Brain microvascular endothelial cell (primary cell): ENCODE results near the gene SLC35C1.

Experiments
- DNase-seq: peaks from one replicate; pipeline ENCODE4 v3.0.0-alpha.2; 2020
- H3K27ac ChIP-seq: fragments of 250-450 bp; sonication (Bioruptor Pico); 2 replicates; pipeline ENCODE4 v1.5.1; 2020; ENCODE audit warnings: mild to moderate bottlenecking, moderate library complexity
- H3K27me3 ChIP-seq: fragments of 250-450 bp; sonication (Bioruptor Pico); replicated peaks from 2 replicates; pipeline ENCODE4 v1.5.1; 2020; ENCODE audit warnings: mild to moderate bottlenecking
- H3K36me3 ChIP-seq: fragments of 250-450 bp; sonication (Bioruptor Pico); replicated peaks from 2 replicates; pipeline ENCODE4 v1.5.1; 2020; ENCODE audit warnings: mild to moderate bottlenecking
- H3K4me3 ChIP-seq: 2 replicates; pipeline ENCODE4 v1.5.1; 2011; ENCODE audit warnings: low read depth, mild to moderate bottlenecking, control low read depth, low read length, moderate library complexity
- in situ Hi-C: cut with HindIII; loops from 2 replicates; pipeline ENCODE4 v1.10.0; 2017; ENCODE audit warnings: low sequenced_read_pairs, low pct_ligation_motif_present
- TF ChIP-seq, protein P1 (sequence below): IDR thresholded peaks from 2 replicates; pipeline ENCODE4 v1.5.1; 2011; ENCODE audit warnings: low read depth, mild to moderate bottlenecking, moderate library complexity, low read length, control low read depth, inconsistent platforms; ENCODE audit errors: missing control alignments

Gene SLC35C1

DNA sequence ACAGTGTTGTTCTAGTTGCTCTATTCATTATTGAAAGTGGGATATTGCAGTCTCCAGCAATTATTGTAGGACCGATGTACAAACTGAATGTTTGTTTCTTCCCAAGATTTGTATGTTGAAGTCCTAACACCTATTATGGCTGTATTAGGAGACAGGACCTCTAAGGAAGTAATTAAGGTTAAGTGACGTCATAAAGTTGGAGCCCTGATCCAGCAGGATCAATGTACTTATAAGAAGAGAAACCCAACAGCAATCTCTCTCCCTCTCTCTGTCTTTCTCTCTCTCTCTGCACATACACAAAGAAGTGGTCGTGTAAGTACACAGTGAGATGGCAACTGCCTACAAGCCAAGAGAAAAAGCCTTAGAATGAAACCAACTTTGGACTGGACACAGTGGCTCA lies 16.1 kb upstream of the SLC35C1 start:
- H3K27ac ChIP-seq: no peak overlapping the region
- in situ Hi-C loops: no loop called here
- no peak for DNase-seq
- H3K36me3 ChIP-seq: no peaks in the 10 kb centered on the region
- H3K4me3 ChIP-seq: no peak overlapping the region
- no peaks in the 10 kb centered on the region for H3K27me3 ChIP-seq
- TF ChIP-seq, protein P1, sequence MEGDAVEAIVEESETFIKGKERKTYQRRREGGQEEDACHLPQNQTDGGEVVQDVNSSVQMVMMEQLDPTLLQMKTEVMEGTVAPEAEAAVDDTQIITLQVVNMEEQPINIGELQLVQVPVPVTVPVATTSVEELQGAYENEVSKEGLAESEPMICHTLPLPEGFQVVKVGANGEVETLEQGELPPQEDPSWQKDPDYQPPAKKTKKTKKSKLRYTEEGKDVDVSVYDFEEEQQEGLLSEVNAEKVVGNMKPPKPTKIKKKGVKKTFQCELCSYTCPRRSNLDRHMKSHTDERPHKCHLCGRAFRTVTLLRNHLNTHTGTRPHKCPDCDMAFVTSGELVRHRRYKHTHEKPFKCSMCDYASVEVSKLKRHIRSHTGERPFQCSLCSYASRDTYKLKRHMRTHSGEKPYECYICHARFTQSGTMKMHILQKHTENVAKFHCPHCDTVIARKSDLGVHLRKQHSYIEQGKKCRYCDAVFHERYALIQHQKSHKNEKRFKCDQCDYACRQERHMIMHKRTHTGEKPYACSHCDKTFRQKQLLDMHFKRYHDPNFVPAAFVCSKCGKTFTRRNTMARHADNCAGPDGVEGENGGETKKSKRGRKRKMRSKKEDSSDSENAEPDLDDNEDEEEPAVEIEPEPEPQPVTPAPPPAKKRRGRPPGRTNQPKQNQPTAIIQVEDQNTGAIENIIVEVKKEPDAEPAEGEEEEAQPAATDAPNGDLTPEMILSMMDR: no peak

DNA sequence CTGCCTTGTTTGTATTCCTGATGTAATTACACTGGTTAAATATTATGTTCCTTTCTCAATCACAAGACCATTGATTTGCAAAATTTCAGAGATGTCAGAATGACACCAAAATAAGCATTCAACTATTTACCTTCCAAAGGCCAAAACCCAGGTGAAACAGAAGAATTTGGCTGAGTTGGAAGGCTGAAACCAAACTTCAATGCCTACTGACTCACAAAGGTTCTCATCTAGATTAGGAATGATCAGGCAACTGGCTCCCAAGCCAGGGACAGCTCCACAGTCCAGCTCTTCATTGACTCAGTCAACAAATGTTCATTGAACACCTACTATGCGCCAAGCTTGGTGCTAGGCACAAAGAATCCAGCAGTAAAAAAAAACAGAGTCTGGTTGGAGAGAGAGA lies 13.4 kb upstream of the SLC35C1 start:
- Histone ChIP-seq H3K36me3 (no peaks in the 10 kb centered on the region), H3K27me3 (no peaks in the 10 kb centered on the region), H3K4me3 (no peak overlapping the region), H3K27ac (no peak overlapping the region)
- in situ Hi-C loops: no loop called here
- DNase-seq: no peak
- TF ChIP-seq, protein P1: no peak

DNA sequence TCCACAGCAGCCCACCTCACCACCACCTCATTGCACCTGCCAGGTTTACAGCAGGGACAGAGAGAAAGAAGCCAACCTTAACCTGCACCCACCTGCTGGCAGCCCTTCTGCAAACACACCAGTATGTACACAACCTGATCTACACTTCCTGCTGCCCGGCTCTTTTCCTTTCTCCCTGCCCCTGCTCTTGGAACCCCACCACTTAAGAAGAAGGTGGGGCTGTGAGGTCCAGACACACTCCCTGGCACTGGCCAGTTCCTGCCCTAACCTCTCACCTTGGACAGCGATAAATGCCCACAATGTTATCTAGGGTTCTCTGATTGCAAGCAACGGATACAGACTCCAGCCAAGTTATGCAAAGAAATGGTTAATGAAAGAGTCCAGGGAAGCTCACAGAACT lies 10.8 kb upstream of the SLC35C1 start:
- H3K27ac ChIP-seq: no peak overlapping the region
- in situ Hi-C loops: no loop called here
- H3K4me3 ChIP-seq: no peak overlapping the region
- DNase-seq: no peak
- TF ChIP-seq, protein P1: no peak
- H3K27me3 ChIP-seq: no peaks in the 10 kb centered on the region
- no peaks in the 10 kb centered on the region for H3K36me3 ChIP-seq

DNA sequence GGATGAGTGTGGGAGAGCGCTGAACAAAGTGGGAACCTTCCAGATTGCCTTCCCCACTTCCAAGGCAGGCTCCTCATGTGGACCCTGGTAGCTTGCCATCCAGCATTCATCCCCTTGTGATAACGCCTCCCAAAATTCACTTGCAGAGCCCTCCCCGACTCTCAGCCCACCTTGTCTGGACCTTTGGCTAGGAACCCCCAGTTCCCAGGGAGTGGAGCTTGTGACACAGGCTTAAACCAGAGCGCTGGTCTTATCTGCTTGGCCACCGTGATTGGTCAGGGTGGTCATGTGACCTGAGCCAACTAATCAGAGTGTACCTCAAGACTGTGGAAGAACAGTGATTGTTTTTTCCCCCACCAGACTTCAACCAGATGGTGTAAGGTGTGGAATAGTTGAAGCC lies 9.6 kb upstream of the SLC35C1 start:
- H3K36me3 ChIP-seq: no peaks in the 10 kb centered on the region
- in situ Hi-C loops: no loop called here
- H3K4me3 ChIP-seq: no peak overlapping the region
- DNase-seq: no peak
- TF ChIP-seq, protein P1: no peak
- H3K27me3 ChIP-seq: no peaks in the 10 kb centered on the region
- no peak overlapping the region for H3K27ac ChIP-seq

DNA sequence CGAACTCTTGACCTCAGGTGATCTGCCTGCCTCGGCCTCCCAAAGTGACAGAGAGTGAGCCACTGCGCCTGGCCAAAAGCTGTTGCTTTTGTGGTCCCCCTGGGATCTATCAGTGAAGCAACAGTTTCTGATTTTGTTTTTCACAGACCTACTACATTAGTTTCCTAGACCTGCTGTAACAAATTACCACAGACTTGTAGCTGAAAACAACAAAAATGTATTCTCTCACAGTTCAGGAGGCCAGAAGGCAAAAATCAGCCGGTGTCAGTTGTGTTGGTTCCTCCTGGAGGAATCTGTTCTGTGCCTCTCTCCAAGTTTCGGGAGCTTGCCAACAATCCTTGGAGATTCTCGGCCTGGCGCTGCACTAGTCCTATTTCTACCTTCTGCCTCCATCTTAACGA lies 8.5 kb upstream of the SLC35C1 start:
- TF ChIP-seq, protein P1: no peak
- in situ Hi-C loops: no loop called here
- Histone ChIP-seq H3K27me3 (no peaks in the 10 kb centered on the region), H3K27ac (no peak overlapping the region), H3K36me3 (no peaks in the 10 kb centered on the region), H3K4me3 (no peak overlapping the region)
- DNase-seq: no peak

DNA sequence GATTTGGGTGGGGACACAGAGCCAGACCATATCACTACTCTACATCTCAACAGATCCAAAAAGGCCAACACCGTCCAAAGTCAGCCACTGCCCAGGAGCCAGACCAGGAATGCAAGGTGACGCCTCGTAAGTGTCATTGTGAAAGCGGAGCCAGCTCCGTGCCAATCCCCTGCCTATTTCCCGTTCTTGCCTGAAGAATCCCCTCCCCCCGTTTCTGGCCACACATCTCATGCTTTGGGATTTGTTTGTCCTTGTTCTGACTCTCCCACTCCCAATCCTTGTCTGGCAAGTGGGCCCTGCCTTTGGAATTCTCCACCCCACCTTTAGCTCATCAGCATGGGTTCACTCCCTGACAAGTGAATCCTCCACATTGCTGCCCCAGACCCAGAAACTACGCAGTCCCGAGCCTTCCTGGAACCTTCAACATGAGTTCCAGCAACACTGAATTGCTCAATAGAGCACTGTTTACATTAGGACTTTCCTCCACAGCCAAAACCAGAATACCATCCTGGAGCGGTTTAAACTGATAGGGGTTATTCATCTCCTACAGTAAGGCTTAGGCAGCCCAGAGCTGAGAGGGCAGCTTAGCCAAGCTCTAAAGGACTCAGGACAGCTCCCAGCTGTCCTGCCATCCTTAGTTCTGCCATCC lies 6.0 kb upstream of the SLC35C1 start:
- TF ChIP-seq, protein P1: no peak

More for the DNA sequence above, 6.0 kb upstream of the SLC35C1 start:
- no peaks in the 10 kb centered on the region for H3K36me3 ChIP-seq
- no peak overlapping the region for H3K27ac ChIP-seq
- in situ Hi-C loops: no loop called here
- H3K4me3 ChIP-seq: no peak overlapping the region
- no peaks in the 10 kb centered on the region for H3K27me3 ChIP-seq
- no peak for DNase-seq
